Renal cortex interstitium (tissue), 11 donors: ENCODE data around the gene SPAG9. TPM values are rescaled to one million over a fixed set of nuclear protein-coding genes. Genes with fewer than 3 reads are reported as not detected.
"Not testable (repeated sequence)": the region's sequence is repeated elsewhere in the genome, so short reads cannot be mapped to it uniquely, and the experiment has no call there.

Experiments used
- DNase-seq, 11 donors: peaks; one replicate each; pipeline ENCODE4 v3.0.0-alpha.2; 2013; ENCODE audit warnings: low read depth in 9 of 11, low spot score in 4 of 11; ENCODE audit errors: extremely low read depth in 1 of 11
- polyA plus RNA-seq, 3 donors: library from polyadenylated mRNA; unstranded; fragments of 120-200 nt; gene quantifications; one replicate each; pipeline ENCODE4 v1.2.1, GENCODE V29; 2013; ENCODE audit not compliant: insufficient read length in 3 of 3

SPAG9 gene
- polyA plus RNA-seq, 3 donors, result 97.0 to 129 (median 103) TPM

DNA sequence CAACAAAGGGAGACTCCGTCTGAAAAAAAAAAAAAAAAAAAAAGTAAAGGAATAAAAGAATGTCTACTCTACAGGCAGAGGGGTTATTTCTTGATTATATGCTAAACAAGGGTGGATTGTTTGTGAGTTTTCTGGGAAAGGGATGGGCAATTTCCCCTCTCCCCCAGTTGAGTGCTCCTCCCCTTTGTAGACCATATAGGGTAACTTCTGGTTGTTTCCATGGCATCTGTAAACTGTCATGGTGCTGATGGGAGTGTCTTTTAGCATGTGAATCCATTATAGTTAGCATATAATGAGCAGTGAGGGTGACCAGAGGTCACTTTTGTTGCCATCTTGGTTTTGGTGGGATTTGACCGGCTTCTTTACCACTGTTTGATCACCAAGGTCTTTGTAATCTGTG, 28.5 kb upstream of the SPAG9 start:
- no peak for DNase-seq

DNA sequence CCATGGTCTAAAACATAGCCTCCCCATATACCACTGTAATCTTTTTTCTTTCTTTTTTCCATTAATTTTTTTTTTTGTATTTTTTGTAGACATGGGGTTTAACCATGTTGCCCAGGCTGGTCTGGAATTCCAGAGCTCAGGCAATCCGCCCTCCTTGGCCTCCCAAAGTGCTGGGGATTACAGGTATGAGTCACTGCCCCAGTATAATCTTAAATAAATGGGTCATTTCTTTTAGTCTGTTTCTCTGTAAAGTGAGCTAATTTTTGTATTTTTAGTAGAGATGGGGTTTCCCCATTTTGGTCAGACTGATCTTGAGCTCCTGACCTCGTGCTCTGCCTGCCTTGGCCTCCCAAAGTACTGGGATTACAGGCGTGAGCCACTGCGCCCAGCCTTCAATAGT, 27.0 kb upstream of the SPAG9 start:
- DNase-seq, result no peak

DNA sequence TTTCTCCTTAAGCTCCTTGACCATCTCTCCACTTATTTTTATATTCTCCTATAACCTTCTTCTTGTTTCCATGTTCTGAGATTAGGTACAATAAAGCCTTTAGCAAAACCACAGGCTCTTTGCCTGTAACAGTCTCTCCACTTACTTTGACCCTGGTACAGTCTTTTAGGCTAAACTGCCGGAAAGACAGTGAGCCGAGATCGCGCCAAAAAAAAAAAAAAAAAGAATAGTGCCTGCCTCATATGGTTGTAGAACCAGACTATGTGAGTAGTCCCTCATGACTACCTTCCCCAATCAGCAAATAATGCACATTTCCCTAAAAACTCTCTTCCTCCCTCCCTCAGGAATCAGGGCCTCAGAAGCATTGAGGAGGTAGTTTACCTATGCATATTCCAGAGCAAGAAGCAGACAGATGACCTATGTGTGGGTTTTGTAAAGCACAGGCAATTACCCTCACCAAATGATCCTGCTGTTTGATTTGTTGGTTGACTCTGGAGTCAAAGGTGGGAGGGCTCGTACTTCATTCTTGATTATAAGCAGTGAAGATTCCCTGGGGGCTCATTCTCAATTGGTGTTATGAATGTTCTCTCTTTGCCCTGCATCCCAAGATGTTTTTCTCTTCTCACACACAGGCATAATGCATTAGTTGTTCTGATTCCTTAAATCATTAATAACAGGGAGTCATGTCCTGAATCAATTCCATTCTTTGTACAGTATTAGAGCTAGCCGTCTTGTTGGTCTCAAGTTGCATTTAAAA, 23.8 kb upstream of the SPAG9 start:
- DNase-seq, result peak in 1 of 11 donors; percentile 22

DNA sequence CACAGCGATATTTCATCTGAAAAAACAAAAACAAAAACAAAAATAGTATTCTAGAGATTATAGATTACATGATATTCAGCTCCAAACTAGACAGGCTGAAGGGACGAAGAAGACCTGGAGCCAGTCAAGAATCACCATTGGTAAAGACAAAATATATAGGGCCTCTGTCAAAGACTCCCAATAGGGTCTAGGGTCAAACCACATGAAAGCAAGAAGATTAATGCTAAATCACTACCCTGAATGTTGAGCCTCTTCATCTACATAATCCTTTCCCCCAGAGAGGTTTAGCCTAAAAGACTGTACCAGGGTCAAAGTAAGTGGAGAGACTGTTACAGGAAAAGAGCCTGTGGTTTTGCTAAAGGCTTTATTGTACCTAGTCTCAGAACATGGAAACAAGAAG, 21.9 kb upstream of the SPAG9 start:
- no peak for DNase-seq

DNA sequence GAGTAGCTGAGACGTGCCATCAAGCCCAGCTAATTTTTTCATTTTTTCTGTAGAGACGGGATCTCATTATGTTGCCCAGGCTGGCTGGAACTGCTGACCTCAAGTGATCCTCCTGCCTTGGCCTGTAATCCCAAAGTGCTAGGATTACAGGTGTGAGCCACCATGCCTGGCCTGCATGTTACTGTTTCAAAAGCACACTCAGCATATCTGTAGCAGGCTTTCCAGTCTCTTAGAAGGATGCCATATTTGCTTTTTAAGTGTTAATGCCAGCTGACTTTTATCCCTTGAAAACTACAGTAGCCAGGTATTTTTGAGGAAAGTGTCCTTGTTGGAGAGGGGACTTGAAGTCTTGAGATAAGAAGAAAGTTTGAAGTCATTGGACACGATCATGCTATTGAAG, 15.3 kb upstream of the SPAG9 start:
- DNase-seq, result no peak

DNA sequence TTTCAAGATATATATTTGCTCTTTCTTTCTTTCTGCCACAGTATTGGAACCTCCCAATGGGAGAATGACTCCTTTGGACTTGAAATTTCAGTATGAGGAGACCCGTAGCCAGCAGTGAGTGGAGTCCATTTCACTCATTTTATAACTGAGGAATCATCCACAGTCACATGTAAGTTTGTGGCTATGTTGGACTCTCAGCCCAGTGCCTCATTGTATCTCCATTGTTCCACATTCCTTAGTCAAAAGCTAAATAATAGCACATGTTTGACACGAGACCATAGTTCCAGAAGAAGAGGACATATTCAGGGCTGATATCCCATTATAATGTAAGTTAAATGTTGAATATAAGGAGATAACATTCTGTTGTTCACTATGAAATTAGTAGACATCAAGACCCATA, 12.7 kb upstream of the SPAG9 start:
- no peak for DNase-seq

DNA sequence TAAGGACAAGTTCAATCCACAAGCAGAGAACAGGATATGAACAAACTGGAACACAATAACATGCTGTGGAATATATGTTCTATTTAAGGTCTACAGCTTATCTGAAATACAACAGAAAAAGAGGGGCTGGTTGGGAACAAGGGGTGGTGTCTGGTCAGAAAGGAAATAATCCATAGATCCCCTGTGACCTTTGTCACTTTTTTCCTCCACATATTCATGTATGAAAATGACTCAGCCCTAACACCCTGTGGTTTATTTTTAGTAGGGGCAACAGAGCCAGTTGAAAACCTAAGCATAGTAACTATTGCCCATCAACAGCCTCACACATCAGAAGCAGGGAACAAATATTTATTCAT, 12.3 kb upstream of the SPAG9 start:
- no peak for DNase-seq

DNA sequence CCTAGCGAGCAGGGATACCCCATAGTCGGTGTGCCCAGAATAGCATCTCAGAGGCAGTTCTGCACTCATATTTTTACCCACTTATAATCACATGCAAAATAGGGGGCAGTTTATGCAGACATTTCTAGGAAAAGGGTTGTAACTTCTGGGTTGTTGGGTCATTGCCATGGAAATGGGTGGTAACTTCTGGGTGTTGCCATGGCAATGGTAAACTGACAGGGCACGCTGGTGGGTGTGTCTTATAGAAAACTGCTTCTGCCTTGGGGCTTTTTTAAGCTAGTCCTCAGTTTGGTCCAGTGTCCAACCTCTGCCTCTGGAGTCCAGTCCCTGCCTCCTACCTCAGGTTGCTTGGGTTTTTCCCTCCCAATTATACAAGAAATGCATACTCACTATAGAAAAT, 7.4 kb upstream of the SPAG9 start:
- no peak for DNase-seq

DNA sequence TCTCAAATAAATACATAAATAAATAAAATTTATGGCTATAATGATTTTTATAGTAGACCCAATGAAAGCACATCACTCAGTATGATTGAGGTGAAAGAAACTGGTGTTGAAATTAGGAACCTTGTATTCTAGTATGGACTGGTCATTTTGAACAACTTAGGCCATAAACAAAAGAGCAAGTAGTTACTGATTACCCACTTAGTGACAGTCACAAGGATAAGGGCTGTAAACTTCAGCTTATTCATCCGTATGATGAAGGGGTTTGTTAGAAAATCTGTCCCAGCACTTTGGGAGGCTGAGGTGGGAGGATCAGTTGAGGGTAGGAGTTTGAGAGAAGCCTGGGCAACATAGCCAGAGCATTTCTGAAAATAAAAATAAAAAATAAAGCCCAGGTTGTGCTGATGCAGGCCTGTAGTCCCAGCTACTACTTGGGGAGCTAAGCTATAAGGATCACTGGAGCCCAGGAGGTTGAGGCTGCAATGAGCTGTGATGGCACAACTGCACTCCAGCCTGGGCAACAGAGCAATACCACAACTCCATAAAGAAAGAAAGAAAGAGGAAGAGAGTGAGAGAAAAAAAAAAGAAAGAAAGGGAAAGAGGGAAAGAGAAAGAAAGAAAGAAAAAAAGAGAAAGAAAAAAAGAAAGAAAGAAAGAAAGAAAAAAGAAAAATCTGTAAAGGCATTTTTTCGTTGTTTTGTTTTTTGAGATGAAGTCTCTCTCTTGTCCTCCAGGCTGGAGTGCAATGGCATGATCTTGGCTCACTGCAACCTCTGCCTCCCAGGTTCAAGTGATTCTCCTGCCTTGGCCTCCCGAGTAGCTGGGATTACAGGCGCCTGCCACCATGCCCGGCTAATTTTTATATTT, 4.2 kb upstream of the SPAG9 start:
- DNase-seq, result no peak

DNA sequence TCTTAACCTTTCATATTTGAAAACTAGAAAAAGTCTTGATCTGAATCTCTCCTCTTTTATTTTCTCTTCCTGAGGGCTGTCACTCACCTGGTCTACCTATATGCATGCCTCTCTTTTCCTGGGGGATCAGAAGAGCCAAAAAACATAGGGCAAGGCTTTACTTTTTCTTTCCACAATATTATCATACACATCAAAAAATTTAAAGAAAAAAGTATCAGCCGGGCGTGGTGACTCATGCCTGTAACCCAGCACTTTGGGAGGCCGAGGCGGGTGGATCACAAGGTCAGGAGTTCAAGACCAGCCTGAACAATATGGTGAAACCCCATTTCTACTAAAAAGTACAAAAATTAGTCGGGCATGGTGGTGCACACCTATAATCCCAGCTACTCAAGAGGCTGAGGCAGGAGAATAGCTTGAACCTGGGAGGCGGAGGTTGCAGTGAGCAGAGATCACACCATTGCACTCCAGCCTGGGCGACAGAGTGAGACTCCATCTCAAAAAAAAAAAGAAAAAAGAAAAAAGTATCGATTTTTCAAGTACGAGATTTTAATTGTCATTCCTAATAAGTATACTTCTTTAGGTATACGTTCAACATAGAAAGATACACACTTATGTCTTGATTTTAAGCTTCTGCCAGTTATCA, 1.9 kb upstream of the SPAG9 start:
- not testable (repeated sequence) for DNase-seq

DNA sequence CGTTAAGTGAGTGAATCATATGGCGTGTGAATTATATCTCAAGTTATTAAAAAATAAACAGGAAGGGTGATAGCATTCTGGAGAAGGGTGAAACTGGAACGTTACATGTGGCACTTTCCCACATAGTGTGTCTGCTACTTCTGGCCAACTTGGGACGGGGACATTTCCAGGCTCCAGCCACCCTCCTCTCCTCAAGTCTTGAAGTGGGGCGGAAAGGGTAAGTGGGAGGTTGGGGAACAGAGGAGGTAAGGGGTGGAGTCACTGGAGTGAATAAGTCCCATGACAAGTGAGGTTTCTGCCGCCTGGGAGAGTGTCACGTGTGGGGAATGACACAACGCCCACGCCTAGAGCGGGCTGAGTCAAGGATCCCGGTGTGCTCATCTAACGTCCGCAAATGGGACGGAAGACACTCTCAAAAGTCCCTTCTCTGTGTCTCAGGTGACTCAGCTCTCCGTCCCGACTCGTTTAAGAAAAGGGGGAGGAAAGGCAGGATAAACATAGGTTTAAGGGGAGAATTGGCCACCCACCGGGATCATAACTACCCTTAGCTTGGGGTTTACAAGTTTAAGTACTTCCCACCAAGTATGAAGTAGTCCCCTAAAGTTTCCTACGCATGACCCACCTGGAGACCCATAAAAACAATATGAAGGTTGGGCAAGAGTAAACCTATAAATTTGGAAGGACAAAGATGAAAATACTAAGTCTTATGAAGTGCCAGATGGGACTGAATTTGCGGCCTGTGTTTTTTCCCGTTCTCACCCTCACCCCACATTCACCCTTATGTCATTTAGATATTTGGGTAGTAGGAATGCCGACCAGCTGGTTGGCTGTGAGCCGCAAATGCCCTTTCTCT, 1.2 kb upstream of the SPAG9 start:
- DNase-seq, result peak in 9 of 11 donors; percentile 52 to 87 (median 79)

DNA sequence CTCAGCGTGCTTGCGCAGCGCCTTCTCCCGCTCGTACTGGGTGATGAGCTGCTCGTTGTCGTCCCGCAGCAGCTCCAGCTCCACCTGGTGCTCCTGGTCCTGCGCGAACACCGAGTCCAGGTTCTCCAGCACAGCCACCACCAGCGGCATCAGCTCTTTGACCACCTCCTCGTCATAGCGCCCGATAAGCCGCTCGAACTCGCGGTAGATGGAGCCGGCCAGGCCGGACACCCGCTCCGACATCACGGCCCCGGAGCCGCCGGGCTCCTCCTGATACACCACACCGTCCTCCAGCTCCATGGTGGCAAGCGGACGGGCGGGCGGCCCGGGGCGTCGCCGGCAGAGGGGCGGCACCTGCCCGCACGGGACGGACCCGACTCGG, 320 bp downstream of the SPAG9 start:
- DNase-seq, result peak in 2 of 11 donors; percentile 30 to 43

DNA sequence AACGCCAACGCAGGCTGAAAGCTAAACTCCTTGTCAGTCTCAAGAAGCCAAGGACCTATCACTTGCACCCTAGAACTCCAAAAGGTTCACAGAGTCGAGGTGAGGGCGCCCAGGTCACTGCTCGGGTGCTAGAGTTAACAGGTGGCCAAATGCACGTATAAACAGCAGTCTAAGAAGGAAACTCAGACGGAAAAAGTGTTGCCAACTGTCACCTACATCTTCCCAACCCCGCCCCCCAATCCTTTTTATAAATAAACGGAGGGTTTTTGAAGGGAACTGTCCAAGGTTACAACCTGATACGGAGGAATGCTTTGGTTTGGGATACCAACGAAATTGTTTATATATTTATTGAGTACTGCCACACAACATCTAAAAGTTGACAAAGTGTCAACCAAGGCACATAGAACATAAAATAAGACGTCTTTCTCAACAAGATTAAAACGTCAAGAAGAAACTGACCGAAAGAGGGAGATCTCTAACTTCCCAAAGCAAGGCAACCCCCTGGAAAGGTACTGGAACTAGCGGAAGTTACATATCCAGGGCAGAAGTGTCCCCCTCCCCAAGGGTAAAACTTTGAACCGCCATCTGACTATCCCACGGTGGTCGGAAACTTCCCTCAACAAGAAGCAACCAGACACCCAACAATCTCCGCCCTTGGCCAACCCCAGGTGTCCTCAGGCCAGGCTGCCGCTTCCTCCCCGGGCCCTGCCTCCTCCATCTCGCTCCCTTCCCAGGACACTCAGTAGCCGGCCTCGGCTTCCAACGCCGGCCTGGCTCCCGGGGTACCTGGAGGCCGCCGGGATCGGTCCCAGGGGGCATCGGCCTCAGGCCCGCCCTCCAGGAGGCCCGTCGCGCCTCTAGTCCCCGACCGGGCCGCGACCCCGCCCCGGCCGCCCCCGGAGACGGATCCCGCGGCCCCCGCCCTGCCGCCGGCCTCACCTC, 982 bp downstream of the SPAG9 start:
- peak in 5 of 11 donors; percentile 58 to 69 (median 62) for DNase-seq

DNA sequence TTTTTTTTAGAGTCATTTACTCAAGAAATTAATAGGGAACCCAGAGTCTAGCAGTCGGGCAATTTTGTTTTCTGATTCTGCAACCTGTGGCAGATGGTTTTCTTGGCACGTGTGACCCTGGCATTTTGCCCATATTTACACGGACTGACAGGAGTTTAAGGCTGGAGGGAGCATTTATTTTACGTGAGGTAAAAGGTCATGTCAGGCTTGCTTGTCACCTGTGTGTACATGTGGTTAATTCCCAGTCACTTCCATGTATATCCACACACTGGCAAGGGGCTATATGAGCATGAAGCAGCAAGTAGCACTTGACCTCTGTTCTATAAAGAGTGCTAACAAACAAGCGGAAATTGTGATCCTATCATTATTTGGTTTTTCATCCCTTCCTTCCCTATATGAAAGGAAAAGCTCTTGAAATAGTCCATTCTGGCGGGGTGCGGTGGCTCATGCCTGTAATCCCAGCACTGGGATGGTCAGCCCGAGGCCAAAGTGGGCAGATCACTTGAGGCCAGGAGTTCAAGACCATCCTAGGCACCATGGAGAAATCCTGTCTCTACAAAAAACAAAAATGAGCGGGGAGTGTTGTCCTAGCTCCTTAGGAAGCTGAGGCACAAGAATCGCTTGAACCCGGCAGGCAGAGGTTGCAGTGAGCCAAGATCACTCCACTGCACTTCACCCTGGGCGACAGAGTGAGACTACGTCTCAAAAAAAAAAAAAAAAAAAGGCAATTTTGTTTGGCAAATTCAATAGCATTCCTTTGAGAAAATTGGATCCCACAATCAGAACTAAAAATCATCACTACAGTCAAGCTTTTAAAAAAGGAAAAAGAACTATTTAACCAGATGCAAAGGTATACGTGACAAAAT, 2.1 kb downstream of the SPAG9 start:
- no peak for DNase-seq

DNA sequence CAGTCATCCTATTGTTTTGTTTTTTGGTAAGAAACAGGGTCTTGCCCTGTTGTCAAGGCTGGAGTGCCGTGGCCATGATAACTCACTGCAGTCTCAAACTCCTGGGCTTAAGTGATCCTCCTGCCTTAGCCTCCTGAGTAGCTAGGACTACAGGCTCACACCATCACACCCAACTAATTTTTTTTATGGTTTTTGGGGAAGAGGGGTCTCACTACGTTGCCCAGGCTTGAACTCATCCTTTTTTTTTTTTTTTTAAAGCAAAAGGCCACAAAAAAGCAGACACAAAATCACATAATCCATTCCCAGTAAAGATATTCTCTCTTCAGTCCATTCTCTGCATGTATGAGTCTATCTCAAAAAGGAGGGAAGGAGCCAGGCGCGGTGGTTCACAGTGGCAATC, 5.5 kb downstream of the SPAG9 start:
- DNase-seq, result no peak

DNA sequence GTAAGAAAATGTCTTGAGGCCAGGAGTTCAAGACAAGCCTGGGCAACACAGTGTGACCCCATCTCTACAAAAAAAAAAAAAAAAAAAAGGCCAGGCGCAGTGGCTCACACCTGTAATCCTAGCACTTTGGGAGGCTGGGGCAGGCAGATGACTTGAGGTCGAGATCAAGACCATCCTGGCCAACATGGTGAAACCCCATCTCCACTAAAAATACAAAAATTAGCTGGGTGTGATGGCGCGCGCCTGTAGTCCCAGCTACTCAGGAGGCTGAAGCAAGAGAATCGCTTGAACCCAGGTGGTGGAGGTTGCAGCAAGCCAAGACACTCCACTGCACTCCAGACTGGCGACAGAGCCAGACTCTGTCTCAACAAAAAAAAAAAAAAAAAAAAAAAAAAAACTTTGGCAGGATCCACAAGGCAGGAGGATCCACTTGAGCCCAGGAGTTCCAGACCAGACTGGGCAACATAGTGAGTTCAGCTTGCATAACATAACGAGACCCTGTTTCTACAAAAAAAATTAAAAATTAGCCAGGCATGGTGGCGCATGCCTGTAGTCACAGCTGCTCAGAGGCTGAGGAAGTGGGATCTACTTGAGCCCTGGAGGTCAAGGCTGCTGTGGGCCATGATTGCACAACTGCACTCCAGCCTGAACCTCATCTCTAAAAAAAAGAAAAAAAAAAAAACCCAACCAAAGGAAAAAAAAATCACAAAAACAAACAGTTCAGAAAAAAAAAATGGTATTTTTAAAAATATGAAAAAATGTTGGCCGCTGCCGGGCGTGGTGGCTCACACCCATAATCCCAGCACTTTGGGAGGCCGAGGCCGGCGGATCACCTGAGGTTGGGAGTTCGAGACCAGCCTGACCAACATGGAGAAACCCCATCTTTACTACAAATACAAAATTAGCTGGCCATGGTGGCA, 8.1 kb downstream of the SPAG9 start:
- not testable (repeated sequence) for DNase-seq
